LHCN-M2 (cell line): ENCODE data around the gene ARHGAP15. TPM values are rescaled to one million over a fixed set of nuclear protein-coding genes. Genes with fewer than 3 reads are reported as not detected.

Source experiments
- DNase-seq: peaks from one replicate; pipeline ENCODE4 v3.0.0-alpha.2; 2012; ENCODE audit warnings: low read depth
- total RNA-seq: library from RNA; depleted of rRNA; stranded (reverse); fragments of >200 nt; gene quantifications from 2 replicates; pipeline ENCODE4 v1.2.3, GENCODE V29; 2014

ARHGAP15 gene
- total RNA-seq, 1 experiment from 2014 or later: 0.11 TPM

DNA sequence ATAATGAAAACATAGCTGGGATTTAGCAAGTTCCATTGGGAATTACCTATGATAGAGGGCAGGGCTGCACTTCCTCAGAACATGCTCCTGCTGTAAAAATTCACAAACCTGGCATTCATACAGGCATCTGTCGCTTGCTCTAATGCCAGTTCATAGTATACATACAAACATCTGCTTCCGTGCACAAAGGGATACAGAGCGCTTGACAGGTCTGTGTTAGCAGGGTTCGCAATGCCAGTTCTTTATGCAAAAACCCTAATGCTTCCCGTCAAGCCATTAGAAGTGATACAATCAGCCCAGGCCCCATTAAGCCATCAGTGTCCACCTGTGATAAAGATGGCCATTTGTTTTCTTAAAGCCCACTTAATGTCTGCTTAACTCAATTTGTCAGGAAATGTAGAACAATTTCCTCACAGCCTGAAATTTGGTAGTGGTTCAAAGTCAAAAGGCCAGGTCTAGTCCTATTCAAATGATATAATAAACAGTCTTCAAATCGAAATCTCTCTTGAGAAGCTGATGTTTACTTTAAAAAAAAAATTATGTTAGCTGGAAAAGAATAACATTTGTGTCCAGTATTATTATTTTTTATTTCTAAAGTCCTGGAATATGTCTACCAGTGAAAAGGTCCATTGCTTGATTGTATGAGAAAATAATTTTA is 556.3 kb downstream of the ARHGAP15 start:
- no peak for DNase-seq

DNA sequence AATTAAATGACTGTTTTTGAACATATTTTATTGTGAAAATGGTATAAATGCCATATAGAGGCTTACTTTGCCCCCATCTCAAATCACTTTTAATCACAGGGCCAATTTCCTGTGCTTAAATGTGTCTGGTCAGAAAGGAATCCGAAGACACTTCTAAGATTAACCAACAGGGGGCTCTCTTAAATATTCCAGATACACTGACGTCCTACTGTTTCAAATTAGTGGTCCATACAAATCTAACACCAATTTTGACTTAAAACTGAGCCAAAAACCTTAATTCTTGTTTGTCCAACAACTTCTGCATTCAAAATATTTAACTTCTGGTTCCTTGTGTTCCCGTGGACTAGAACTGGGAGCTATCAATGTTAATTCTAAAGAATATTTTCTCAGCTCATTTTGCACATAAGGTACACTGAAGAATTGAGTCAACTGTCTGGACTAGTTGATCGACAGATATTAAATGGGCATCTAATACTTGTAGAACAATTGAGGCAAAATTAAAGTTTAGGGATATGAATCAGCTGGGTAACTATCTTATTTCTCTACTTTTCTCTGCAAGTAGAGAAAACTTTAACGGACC is 557.5 kb downstream of the ARHGAP15 start:
- DNase-seq: peak; percentile 48

DNA sequence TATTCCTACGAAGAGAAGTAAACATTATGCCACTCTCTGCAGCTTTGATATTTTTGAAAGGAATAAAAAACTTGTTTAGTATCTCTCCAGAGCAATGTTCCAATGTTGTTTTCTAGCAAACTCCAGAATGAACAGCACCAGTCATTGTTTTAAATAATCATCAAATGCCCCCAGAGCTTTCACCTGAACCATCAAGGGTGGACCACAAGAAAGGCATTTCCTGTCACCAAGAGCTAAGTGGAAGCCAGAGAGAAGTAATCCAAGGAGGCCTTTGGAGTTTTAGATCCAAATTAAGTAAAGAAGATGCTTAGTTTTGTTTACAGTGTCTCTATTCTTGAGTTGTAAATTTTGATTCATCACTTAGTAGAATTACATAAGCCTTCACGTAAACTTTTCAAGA is 559.0 kb downstream of the ARHGAP15 start:
- DNase-seq: no peak

DNA sequence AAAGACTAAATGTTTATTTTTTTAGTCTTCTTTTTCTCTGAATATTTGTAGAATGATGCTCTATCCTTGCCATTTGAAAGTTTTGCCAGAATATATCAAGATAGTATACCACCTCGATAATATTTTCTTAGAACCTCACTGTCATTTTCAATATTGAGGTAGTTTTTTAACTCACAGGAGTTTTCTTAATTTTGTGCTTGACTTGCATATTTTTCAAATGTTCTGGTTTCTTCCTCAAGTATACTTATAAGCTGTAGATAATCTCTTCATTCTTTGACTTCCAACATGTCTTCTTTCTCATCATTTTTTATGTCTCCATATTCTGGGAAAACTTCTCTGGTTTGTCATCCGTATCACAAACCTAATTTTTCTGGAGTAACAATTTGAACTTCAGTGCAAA is 559.6 kb downstream of the ARHGAP15 start:
- DNase-seq: no peak

DNA sequence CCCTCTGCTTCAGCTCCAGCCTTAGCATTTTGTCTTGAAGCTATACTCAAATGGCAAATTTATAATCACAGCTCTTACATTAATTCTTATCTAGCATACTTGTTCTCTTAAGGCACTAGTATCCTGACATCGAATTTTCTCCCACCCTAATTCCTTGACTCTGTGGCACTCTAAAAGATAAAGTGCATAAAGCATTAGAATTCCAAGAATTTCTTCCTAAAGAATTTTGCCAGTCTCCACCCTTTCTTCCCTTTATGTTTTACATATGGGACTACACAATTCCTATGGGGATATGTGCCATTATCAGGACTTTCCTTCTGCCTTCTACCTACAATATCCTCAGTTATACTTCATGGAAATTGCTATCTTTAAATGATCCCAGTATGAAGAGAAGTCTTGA is 560.3 kb downstream of the ARHGAP15 start:
- DNase-seq: no peak

DNA sequence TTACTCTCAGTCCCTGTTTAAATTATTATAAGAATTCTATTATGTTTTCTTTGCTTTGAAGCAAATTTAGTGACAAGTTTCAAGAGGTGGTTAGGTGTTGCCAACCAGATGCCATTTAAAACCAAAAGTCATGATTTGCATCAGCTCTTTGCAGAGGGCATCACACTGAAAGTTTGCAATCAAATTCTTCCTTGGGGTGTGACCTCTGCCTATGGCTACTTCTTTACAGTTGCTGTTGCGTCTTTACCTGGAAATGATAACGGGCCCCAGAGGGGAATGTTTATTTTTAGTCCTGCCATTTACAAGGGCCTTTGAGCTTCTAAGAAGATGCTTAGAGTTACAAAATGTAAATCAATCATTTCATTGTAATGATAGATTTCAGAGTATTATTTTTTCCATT is 561.0 kb downstream of the ARHGAP15 start:
- no peak for DNase-seq

DNA sequence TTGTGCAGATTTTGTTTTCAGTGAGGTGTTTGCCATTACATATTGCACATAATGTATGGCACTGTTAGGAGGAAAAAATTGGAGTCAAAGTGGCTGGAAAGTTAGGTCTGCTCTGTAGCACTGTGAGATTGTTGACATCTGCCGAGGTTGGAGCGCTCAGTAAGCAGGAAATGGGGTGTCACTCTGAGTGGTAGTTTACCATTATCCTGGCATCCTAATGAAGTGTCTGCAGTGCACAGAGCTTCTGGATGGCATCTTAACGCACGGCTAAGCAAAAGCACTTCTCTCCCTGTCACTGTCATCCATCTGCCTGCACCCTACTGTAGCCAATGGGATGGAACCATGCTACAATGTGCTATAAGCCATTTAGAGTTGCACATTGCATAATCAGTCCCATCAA is 561.9 kb downstream of the ARHGAP15 start:
- no peak for DNase-seq

DNA sequence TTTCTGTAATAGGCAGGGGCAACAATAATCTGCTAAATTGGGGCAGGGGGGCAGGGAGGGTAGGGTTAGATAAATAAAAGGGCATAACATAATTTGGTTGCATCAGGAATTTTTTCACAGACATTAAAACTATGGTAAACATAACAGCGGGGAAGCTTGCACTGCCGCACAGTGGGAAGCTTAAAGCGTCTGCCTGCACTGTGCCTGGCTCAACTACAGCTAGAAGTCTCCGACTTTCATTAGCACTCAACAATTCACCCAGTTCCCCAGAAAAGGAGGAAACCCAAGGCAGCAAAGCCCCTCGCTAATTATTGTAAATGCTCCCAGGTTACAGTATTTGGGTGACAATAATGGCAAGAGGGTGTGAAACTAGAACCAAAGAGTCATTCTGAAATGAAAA is 562.9 kb downstream of the ARHGAP15 start:
- no peak for DNase-seq

DNA sequence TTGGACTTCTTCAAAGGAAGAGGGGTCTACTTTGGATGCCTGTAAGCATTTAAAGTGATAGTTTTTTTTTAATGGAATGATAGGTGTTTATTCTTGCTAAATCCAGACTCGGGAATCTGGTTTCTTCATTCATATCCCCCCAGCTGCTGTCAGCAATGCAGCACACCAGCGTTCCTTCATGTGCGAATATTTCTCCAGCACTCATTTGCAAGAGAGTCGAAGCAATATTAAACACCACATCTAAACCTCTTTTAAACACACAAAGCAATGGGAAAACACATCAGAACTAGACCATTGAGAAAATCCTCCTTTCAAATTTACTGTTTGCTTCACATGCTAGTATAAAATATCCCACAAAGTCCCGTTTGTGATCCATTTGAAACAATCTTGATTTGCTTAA is 563.7 kb downstream of the ARHGAP15 start:
- no peak for DNase-seq

DNA sequence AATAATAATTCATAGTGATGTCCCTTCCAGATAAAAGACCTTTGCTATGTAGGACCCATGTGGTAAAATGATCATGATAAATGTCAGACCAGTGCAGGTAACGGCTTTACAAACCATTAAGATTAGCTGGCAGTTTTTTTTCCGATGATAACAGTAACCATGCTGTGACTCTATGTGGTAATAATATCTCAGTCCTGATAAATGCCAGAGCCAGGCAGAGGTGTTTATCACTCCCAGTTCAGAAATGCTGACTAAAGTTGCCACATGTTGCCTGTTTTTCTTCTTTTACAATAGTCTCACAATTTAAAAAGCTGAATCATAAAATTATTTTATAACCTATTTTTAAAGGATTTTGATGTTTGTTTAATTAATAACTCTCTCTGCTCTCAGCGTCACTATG is 565.1 kb downstream of the ARHGAP15 start:
- DNase-seq: no peak

DNA sequence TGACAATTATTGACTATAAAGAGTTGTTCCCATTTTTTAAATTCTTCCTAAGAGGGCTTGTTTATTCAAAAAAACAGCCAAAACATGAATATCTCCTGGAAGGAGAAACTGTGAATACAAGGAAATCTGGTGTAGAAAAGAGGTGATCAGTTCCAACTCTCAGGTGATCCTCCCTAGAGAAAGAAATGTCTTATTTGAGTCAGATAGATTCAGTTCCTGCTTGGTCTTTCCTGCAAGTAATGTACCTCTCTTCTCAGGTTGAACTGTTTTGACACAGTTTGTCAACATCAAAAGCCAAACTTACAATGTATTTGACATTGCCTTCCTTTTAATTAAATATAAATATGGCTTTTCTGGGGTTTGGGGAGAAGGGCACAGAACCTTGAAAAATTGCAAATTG is 567.4 kb downstream of the ARHGAP15 start:
- DNase-seq: no peak

DNA sequence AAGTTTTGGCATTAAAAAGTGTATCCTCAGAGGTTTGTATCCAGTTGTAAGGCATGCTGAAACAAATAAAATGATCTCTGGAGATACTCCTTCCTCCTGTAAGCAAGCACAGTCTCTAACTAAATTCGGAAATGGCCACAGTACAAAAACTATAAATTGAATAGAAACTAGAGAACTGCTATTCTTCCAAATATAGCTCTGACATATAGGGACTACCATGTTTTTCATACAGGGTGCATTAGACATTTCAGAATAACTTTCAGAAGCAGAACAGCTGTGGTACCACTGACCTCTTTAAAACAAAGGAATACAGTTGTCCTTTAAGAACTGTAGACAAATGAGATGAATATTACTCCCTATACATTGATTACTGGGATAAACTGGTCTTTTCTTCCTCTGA is 568.5 kb downstream of the ARHGAP15 start:
- no peak for DNase-seq

DNA sequence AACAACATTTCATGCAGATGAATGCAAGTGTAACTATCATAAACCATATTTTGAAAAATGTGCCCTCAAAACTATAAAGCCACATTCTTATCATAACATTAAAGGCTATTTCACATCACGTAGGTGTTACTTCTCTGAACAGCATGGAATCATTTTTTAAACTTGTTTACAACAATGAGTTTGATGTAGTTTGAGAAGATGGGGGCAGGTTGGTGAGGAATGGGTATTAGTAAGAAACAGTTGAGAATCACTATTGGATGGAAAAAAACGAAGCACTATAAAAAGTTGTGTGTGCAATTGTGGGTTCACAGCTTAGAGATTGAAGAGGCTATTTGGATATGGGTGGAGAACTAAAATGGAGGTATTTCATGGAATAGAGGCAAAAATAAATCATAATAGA is 569.1 kb downstream of the ARHGAP15 start:
- no peak for DNase-seq

DNA sequence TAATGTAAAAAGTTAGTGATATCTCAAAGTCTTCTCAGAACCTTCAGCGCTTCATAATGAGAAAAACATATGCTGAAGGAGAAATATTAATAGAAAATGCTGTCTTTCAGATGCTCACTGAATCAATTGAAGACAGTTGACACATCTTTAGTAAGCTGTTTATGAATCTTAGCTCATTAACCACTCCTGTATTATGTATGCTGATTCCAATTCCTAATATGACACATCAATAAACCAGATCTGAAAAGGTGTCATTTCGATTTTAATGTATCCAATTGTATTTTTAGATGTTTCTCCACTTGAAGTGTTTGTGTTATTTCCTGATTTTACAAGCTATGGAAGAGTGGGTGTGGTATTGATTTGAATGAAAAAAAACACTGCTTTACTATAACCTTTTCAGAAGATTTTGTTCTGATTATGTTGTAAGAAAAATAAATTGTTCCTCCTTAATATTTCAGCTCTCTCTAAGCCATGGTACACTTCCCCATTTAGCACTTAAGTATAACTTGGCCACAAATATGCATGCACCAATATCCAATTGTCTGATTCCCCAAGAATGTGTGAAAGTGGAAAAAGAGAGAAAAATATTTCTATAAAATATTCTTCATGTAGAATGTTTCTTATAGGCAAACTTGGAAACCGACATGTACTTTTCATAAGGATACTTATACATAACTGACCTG is 569.8 kb downstream of the ARHGAP15 start:
- DNase-seq: no peak

DNA sequence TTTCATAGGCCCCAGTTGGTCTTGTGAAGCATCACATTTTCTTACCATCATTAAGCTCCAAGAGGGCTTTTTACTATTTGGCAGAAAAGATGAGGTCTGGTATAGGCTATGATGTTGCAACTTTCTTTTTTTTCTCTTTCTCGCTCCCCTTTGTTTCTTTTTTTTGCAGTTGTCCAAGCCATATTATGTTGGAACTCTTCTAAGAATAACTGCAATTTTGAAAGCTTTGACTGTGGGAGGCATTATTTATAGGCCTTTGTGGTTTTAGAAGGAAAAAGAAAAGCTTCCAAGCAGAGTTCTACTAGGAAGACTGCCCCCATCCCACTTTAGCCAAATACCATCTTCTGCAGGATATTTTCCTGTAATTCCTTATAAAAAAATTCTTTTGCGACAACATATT is 571.6 kb downstream of the ARHGAP15 start:
- DNase-seq: peak; percentile 19

DNA sequence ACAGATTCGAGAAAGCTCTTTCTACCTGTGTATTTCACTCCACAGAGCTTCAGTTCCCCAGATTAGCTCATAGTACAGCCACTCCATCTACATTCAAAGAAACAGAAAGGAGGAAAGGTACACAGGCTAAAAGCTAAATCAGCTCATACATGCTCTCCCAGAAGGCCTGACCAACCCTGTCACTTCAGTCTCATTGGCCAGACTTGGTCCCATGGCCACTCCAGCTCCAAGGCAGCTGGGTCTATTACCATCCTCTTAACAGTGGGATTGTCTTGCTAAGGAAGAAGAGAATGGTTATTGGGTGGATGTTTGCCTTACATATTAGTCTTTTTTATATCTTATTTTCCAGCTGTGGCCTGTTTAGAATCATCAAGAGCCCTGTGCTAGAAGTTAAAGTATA is 572.6 kb downstream of the ARHGAP15 start:
- DNase-seq: no peak

DNA sequence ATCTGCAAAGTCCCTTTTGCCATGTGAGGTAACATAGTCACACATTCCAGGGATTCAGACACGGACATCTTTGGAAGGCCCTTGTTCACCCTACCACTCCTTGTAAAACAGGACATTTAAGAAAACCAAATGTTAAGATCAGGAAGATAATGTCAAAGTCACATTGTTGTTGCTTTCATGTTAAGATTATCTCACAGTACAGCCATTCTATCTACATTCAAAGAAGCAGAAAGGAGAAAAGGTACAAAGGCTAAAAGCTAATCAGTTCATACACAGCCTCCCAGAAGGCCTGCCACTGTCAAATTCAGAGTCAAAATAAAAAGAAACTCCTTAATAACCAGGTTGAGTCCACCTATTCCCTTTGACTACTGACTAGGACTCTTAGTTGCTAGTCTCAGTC is 573.7 kb downstream of the ARHGAP15 start:
- no peak for DNase-seq

DNA sequence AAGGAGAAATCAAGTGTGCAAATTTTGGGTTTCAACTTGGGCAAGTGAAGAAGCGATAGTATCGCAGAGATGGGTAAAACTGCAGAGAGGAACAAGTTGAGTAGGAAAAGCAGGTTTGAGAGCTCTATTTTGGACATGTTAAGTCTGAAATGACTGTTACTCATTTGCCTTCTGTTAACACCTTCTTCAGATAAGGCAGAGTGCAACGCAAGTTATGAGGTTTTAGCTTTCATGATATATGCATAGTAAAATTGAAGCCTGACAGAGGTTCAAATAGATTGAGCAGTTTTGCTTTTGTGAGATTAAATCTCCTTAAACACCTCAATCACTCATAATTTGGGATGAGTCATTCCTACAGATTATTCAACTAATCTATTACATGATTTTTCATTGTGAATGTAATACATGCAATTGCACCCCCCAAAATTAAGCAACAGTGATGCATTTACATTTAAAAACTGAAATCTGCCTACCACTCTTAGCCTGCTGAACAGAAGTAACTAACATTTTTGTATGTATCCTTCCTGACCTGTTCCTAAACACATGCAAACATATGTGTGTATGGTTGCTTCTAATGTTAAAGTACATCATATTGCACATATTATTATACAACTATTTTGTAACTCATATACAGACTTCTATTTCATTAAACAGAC is 575.4 kb downstream of the ARHGAP15 start:
- no peak for DNase-seq

DNA sequence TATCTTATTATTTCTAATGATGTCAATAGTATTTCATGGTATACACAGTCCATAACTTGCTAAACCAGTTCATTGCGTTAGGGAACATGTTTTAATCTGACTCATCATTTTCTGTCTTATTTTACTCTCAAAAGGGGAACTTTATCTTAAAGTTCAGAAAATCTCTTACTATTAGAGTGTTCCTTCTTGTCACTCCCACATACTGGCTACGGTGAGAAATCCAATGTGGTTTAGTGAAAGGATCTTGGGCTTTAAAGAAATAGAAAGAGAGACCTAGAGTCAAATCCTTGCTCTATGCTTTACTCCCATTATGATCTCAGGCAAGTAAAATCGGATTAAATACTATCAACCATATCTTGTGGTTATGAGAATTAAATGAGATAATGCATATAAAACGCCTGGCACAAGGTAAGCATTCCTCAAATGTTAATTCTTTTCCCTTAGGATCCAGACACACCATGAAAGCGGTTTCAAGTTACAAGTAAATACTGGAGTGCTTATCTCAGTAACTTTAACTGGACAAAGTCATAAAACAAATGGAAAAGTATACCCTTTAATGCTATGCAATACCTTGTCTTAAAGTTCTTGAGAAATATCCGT is 576.0 kb downstream of the ARHGAP15 start:
- DNase-seq: peak; percentile 41

DNA sequence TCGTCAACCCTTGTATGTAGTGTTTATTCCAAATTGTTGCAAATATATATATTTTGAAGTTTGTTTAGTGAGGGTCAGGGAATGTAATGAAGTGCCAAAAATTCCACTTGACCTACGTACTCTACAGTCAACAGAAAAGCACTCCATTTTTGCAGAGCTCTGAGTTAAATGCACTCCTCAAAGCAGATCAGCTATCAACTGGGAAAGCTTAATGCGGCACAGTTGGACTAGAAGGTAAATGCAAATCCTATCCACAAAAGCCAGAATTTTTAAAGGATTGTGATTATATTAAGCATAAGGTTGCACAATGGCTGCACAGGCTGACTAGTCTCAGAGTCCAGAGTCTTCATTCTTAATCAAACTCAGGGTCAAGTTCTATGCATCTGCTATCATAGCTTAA is 577.1 kb downstream of the ARHGAP15 start:
- no peak for DNase-seq

DNA sequence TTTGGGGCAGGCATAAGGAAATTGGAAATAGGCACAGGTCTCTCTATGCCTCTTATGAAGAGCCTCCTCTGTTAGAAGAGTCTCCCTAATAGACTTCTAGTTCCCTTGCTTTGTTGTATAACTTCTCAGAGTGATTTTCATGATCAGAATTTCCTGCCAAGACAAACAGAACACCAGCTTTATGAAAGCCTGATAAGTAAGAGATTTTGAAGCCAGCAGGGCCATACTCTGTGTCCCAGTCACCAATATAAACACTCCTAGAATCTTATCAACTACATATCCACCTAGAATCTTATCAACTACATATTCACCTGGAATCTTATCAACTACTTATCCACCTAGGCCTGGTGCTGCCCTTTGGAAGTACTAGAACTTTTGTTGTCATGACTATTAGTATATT is 579.5 kb downstream of the ARHGAP15 start:
- no peak for DNase-seq

DNA sequence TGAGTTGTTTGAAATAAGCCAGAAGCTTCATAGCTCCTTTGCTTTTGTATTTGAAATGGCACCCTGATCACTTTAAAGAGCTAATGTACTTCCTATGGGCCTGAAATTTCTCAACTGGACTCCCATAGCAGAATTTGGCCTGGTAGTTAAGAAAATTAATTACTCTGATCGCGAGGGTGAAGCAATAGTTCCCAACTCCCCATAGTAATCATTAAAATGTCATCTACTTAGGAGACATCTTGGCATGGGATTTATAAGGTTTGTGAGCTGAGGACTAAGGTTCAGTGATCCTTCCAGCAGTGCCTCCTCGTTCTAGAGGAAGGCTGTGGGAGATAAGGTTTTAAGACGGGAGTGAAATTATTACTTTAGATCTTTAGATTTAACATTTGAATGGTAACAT is 581.0 kb downstream of the ARHGAP15 start:
- no peak for DNase-seq
